HG03025 (cell line): ENCODE measurements around the gene ZNG1A.
"Not testable (repeated sequence)": the region's sequence is repeated elsewhere in the genome, so short reads cannot be mapped to it uniquely, and the experiment has no call there.

Source experiments
- ATAC-seq: cut with Tn5 transposase; IDR thresholded peaks from one replicate; pipeline ENCODE4 v1.9.1; 2021; ENCODE audit warnings: mild to moderate bottlenecking, moderate library complexity; ENCODE audit not compliant: unreplicated experiment, low FRiP score

The ZNG1A gene

GRCh38 chr9:178970-179383, at the start of gene ZNG1A:
Gene ZNG1A, minus strand, starts transcription at chr9:179056. Its CDS starts 87 bp downstream, at chr9:178969.
- not testable (repeated sequence) for ATAC-seq

- ATAC-seq = no peak
Observed at GRCh38 chr9:227860-228259, 49.0 kb upstream of the ZNG1A start.

GRCh38 chr9:224582-225520, 46.0 kb upstream of the ZNG1A start:
- ATAC-seq = no peak

GRCh38 chr9:224026-224425, 45.2 kb upstream of the ZNG1A start:
- no peak for ATAC-seq

GRCh38 chr9:223152-223551, 44.3 kb upstream of the ZNG1A start:
- ATAC-seq = no peak

GRCh38 chr9:221989-222776, 43.3 kb upstream of the ZNG1A start:
- no peak for ATAC-seq

- no peak for ATAC-seq
Observed at GRCh38 chr9:219670-220365, 41.0 kb upstream of the ZNG1A start.

- ATAC-seq = not testable (repeated sequence)
Observed at GRCh38 chr9:219036-219435, 40.2 kb upstream of the ZNG1A start.

GRCh38 chr9:217950-218349, 39.1 kb upstream of the ZNG1A start:
- ATAC-seq = no peak

GRCh38 chr9:216866-217265, 38.0 kb upstream of the ZNG1A start:
- ATAC-seq = no peak

GRCh38 chr9:215631-216155, 36.8 kb upstream of the ZNG1A start:
- no peak for ATAC-seq

GRCh38 chr9:214648-215493, 36.0 kb upstream of the ZNG1A start, which contains the start of gene DOCK8:
Gene DOCK8, plus strand, starts transcription at chr9:214865. Its CDS starts 112 bp downstream, at chr9:214977.
- ATAC-seq = peak; percentile 74

GRCh38 chr9:214351-214647, 35.4 kb upstream of the ZNG1A start:
- no peak for ATAC-seq

GRCh38 chr9:213901-214300, 35.0 kb upstream of the ZNG1A start:
- not testable (repeated sequence) for ATAC-seq

GRCh38 chr9:212297-212696, 33.4 kb upstream of the ZNG1A start:
- no peak for ATAC-seq

GRCh38 chr9:211557-211956, 32.7 kb upstream of the ZNG1A start:
- no peak for ATAC-seq

- ATAC-seq = no peak
Observed at GRCh38 chr9:211036-211435, 32.2 kb upstream of the ZNG1A start.

- no peak for ATAC-seq
Observed at GRCh38 chr9:209143-209758, 30.4 kb upstream of the ZNG1A start.

GRCh38 chr9:206481-206880, 27.6 kb upstream of the ZNG1A start:
- no peak for ATAC-seq
